GM12801 (cell line): ENCODE results near the gene APOD.

Experiments
- CTCF ChIP-seq: IDR thresholded peaks from one replicate; pipeline ENCODE4 v1.5.1; 2011; ENCODE audit warnings: control low read depth; ENCODE audit not compliant: insufficient read length; ENCODE audit errors: extremely low read depth

APOD gene

GRCh38 chr3:195583831-195584542 lies at the start of gene APOD:
Gene APOD (minus strand): TSS chr3:195583940. CDS start chr3:195579461, 4,479 bp downstream.
- no peak for TF ChIP-seq CTCF

DNA sequence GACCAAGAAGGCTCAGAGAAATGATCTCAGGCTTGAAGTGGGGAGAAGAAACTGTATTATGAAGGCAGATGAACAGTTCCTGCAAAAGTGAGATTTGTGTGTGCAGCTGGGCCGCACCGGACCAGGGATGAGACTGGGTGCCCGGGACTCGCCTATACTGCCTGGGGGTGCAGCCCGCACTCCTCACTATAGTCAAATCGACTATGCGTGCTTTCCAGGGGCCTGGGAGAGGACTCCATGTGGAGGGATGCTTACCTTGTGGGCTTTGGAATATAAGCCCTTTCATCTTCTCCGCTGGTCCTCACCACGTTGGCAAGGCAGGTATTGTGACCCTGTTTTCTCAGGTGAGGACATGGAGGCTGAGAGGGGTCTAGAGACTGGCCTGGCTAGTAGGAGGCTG lies 32.9 kb upstream of the APOD start:
- no peak for TF ChIP-seq CTCF

DNA sequence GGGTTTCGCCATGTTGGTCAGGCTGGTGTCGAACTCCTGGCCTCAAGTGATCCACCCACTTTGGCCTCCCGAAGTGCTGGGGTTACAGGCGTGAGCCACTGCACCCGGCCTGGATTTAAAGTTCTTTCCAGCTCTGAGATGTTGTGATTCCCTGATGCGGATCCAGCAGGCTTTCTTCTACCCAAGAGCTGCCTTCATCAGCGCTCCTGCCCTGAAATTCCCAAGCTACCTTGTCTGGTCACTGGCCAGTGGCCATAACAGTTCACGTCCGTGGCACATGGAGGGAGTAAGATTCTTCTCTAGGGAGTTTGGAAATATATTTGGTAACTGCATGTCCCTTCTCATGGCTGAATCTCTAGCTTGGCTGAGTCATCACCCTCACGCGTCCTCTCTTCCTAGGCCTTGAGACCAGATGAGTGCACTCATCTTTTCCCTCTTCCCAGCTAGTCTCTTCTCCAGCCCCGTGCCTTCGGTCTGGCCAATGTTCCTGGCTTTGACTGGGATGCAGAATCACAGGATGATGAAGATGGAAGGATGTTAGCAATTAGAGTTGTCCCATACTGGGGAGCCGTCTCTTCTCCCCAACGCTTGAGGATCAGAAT lies 29.8 kb upstream of the APOD start:
- TF ChIP-seq CTCF, result no peak

GRCh38 chr3:195612075-195612800 lies 28.5 kb upstream of the APOD start:
- no peak for TF ChIP-seq CTCF

DNA sequence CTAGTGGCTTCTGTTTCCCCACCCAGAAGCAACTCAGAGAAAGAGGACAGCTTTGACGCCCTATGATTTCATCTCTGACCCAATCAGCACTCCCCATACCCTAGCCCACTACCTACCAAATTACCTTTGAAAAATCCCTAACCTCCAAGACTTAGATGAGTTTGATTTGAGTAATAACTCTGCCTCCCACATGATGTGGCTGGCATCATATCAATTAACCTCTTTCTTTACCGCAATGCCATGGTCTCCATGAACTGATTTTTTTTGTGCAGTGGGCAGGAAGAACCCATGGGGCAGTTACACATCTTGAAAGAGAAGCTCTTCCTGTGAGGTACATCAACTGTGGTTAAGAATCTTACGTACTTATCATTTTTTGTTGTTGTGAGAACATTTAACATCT lies 25.5 kb upstream of the APOD start:
- no peak for TF ChIP-seq CTCF

GRCh38 chr3:195601382-195601781 lies 17.6 kb upstream of the APOD start:
- TF ChIP-seq CTCF, result no peak

GRCh38 chr3:195597848-195598247 lies 14.1 kb upstream of the APOD start:
- no peak for TF ChIP-seq CTCF
